Subcutaneous abdominal adipose tissue (tissue), 5 donors: ENCODE results near the gene FCGBP.
A peak's percentile ranks its signal among the peaks of the same experiment; 100 is the strongest.

ENCODE experiments used
- H3K27ac ChIP-seq: one replicate; pipeline ENCODE4 v1.7.0; 2013; ENCODE audit warnings: low read depth, mild to moderate bottlenecking, inconsistent platforms, low read length, moderate library complexity
- H3K27me3 ChIP-seq, 5 donors: one replicate each; pipeline ENCODE4 v1.7.0; 2013; ENCODE audit warnings: low read length in 5 of 5, inconsistent platforms in 1 of 5; ENCODE audit not compliant: control insufficient read depth in 5 of 5, insufficient read depth in 4 of 5
- H3K36me3 ChIP-seq, 5 donors: one replicate each; pipeline ENCODE4 v1.7.0; 2013; ENCODE audit warnings: low read length in 5 of 5; ENCODE audit not compliant: control insufficient read depth in 5 of 5, insufficient read depth in 5 of 5
- H3K4me1 ChIP-seq, 5 donors: one replicate each; pipeline ENCODE4 v1.7.0; 2013; ENCODE audit warnings: low read length in 5 of 5, mild to moderate bottlenecking in 3 of 5, moderate library complexity in 1 of 5; ENCODE audit not compliant: control insufficient read depth in 5 of 5, insufficient read depth in 5 of 5
- H3K4me3 ChIP-seq, 5 donors: one replicate each; pipeline ENCODE4 v1.7.0; 2013; ENCODE audit warnings: low read length in 5 of 5, low read depth in 1 of 5
- H3K9ac ChIP-seq, 5 donors: one replicate each; pipeline ENCODE4 v1.7.0; 2013; ENCODE audit warnings: low read length in 5 of 5, mild to moderate bottlenecking in 4 of 5, moderate library complexity in 3 of 5
- H3K9me3 ChIP-seq, 5 donors: one replicate each; pipeline ENCODE4 v1.7.0; 2013; ENCODE audit warnings: low read length in 5 of 5; ENCODE audit not compliant: control insufficient read depth in 5 of 5
- donor health status: healthy.
- donor health status: healthy.
- donor health status: healthy.
- donor health status: healthy.
- donor health status: healthy.

FCGBP gene

GRCh38 chr19:39934584-39935363 is at the start of gene FCGBP:
FCGBP (minus strand) TSS chr19:39934634.
- H3K36me3 ChIP-seq, result no peaks in the 10 kb centered on the region
- H3K4me1 ChIP-seq, result peaks cover 0 to 33% (median 7%) of the 10 kb centered on the region in 5 donors
- H3K9ac ChIP-seq, result no peak within 1 kb of the TSS
- H3K9me3 ChIP-seq, result peaks cover 0 to 4% (median 4%) of the 10 kb centered on the region in 5 donors
- peaks cover 2 to 8% (median 6%) of the 10 kb centered on the region in 5 donors for H3K27me3 ChIP-seq
- peak within 1 kb of the TSS in 1 of 5 donors; percentile 16 for H3K4me3 ChIP-seq
- H3K27ac ChIP-seq, result no peak within 1 kb of the TSS

DNA sequence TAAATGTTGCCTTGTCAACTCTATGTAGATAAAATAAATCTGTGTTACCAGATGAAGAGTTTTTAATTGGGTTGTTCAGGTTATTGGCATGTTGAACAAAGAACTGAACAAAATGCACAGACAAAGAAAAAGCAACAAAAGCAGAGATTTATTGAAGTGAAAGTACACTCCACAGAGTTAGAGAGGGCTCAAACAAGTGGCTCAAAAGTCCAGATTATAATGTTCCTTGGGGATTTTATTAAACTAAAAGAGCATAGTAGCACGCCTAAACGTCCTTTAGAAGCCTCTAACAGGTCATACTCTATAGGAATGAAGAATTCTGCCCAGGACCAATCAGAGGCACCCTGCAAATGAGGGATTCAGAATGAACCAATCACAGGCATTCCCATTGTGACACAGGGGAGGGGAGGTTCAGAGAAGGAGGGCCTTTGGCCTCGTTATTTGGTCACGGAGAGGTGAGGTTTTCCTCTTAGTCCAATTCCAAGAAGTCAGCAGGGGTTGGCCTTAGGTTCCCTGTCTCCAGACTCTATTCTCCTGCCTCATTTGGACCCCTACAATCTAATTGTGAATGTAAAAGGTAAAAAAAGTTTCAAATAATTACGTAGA is 49.4 kb upstream of the FCGBP start:
- peaks cover 7 to 38% (median 25%) of the 10 kb centered on the region in 5 donors for H3K36me3 ChIP-seq
- H3K9me3 ChIP-seq, result peaks cover 5 to 16% (median 14%) of the 10 kb centered on the region in 5 donors

GRCh38 chr19:39982883-39983282 is 48.4 kb upstream of the FCGBP start:
- no peak overlapping the region for H3K9ac ChIP-seq
- H3K36me3 ChIP-seq, result peaks cover 7 to 48% (median 33%) of the 10 kb centered on the region in 5 donors
- peaks cover 0 to 9% (median 0%) of the 10 kb centered on the region in 5 donors for H3K4me1 ChIP-seq
- peaks cover 5 to 16% (median 14%) of the 10 kb centered on the region in 5 donors for H3K9me3 ChIP-seq
- no peaks in the 10 kb centered on the region for H3K27me3 ChIP-seq
- H3K27ac ChIP-seq, result no peak overlapping the region
- H3K4me3 ChIP-seq, result no peak overlapping the region

More for the DNA sequence above, 49.4 kb upstream of the FCGBP start:
- H3K4me3 ChIP-seq, result no peak overlapping the region
- no peak overlapping the region for H3K27ac ChIP-seq
- peaks cover 0 to 4% (median 0%) of the 10 kb centered on the region in 5 donors for H3K4me1 ChIP-seq
- H3K27me3 ChIP-seq, result no peaks in the 10 kb centered on the region
- H3K9ac ChIP-seq, result no peak overlapping the region

- Histone ChIP-seq H3K9ac (no peak overlapping the region), H3K4me1 (peaks cover 6 to 31% (median 20%) of the 10 kb centered on the region in 5 donors), H3K9me3 (no peaks in the 10 kb centered on the region), H3K4me3 (no peak overlapping the region), H3K27ac (no peak overlapping the region), H3K36me3 (peaks cover 7 to 56% (median 51%) of the 10 kb centered on the region in 5 donors), H3K27me3 (peaks cover 0 to 3% (median 0%) of the 10 kb centered on the region in 5 donors)
These were observed 40.1 kb upstream of the FCGBP start for GRCh38 chr19:39974377-39975155.

- H3K27me3 ChIP-seq, result peaks cover 0 to 3% (median 0%) of the 10 kb centered on the region in 5 donors
- H3K4me3 ChIP-seq, result peak overlapping the region; percentile 83 to 95 (median 91)
- peaks cover 7 to 36% (median 32%) of the 10 kb centered on the region in 5 donors for H3K36me3 ChIP-seq
- H3K9me3 ChIP-seq, result no peaks in the 10 kb centered on the region
- H3K27ac ChIP-seq, result peak overlapping the region; percentile 87
- peaks cover 6 to 20% (median 17%) of the 10 kb centered on the region in 5 donors for H3K4me1 ChIP-seq
- peak overlapping the region; percentile 89 to 98 (median 96) for H3K9ac ChIP-seq
These were observed 37.1 kb upstream of the FCGBP start for GRCh38 chr19:39971380-39972035.

DNA sequence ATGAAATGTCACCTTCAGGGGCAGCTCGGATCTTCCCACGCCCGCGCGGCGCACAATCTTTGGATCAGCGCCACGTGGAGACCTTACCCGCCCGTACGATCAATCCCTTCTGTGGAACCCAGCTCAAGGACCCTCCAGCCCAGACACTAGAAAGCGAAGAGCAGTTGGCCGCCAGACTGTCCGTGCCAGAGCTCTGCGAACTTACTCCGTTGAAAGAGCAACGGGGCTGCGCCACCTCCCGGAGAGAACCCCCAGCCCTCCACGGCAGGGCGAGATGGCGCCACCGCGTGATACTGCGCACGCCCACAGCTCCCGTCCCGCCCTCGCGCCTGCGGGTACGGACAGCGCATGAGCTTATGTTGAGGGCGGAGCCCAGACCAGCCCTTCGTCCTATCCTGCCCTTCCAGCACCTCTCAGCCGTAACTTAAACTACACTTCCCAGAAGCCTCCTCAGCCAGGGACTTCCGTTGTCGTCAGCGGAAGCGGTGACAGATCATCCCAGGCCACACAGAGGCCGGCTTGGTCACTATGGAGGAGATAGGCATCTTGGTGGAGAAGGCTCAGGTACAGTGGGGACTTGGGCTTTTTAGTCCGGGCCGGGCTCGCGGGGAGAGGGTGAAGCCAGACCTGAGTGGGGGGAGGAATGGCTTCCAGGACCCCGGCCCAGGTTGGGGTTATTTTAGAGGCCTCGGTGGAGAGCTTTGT is 36.4 kb upstream of the FCGBP start, which contains the start of gene PSMC4:
TSS of gene PSMC4 (plus strand) at position 491 of the 705 bp plus-strand sequence. CDS start at position 529, 38 bp downstream.
- peak within 1 kb of the TSS; percentile 87 for H3K27ac ChIP-seq
- no peaks in the 10 kb centered on the region for H3K9me3 ChIP-seq
- peak within 1 kb of the TSS; percentile 90 to 98 (median 97) for H3K9ac ChIP-seq
- peaks cover 7 to 36% (median 32%) of the 10 kb centered on the region in 5 donors for H3K36me3 ChIP-seq
- peak within 1 kb of the TSS; percentile 89 to 95 (median 92) for H3K4me3 ChIP-seq
- H3K27me3 ChIP-seq, result peaks cover 0 to 3% (median 0%) of the 10 kb centered on the region in 5 donors
- H3K4me1 ChIP-seq, result peaks cover 6 to 20% (median 17%) of the 10 kb centered on the region in 5 donors

DNA sequence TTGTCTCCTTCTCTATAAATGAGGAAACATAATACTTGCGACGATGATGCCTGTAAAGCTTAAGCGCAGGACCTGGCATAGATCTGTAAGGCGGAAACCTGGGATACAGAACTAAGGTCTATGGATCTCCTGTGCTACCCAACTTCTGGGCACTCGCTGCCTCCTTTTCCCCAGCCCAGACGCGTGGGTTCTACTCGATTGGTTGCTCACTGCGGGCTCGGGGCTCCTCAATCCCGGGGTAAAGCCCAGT is 35.9 kb upstream of the FCGBP start:
- Histone ChIP-seq H3K4me1 (peaks cover 6 to 20% (median 17%) of the 10 kb centered on the region in 5 donors), H3K4me3 (peak overlapping the region; percentile 89 to 95 (median 92)), H3K27ac (peak overlapping the region; percentile 87), H3K9ac (peak overlapping the region; percentile 3 to 97 (median 92)), H3K27me3 (peaks cover 0 to 3% (median 0%) of the 10 kb centered on the region in 5 donors), H3K36me3 (peaks cover 3 to 31% (median 28%) of the 10 kb centered on the region in 5 donors), H3K9me3 (no peaks in the 10 kb centered on the region)

GRCh38 chr19:39969681-39970424 is 35.4 kb upstream of the FCGBP start:
- peaks cover under 1 to 28% (median 24%) of the 10 kb centered on the region in 5 donors for H3K36me3 ChIP-seq
- H3K9ac ChIP-seq, result peak overlapping the region; percentile 3 to 97 (median 92)
- peak overlapping the region; percentile 87 for H3K27ac ChIP-seq
- no peaks in the 10 kb centered on the region for H3K9me3 ChIP-seq
- peak overlapping the region; percentile 89 to 95 (median 92) for H3K4me3 ChIP-seq
- peaks cover 0 to 3% (median 0%) of the 10 kb centered on the region in 5 donors for H3K27me3 ChIP-seq
- peaks cover 6 to 20% (median 17%) of the 10 kb centered on the region in 5 donors for H3K4me1 ChIP-seq
